Stimulated activated CD8-positive, alpha-beta memory T cell treated with anti-CD3 and anti-CD28 coated beads, Interleukin-15, amount 100 ng/mL, for 48 hours (primary cell): ENCODE results near the gene SLC25A22.

ENCODE experiments used
- DNase-seq, 2 donors: peaks; one replicate each; pipeline ENCODE4 v3.0.0-alpha.2; 2020; ENCODE audit warnings: low read depth in 2 of 2

The SLC25A22 gene

GRCh38 chr11:773425-773824, 24.7 kb downstream of the SLC25A22 start:
- no peak for DNase-seq

- no peak for DNase-seq
Observed at GRCh38 chr11:772429-773390, 25.4 kb downstream of the SLC25A22 start.

- no peak for DNase-seq
Observed at GRCh38 chr11:771617-772204, 26.4 kb downstream of the SLC25A22 start.

- no peak for DNase-seq
Observed at GRCh38 chr11:770642-771616, 27.2 kb downstream of the SLC25A22 start.

DNA sequence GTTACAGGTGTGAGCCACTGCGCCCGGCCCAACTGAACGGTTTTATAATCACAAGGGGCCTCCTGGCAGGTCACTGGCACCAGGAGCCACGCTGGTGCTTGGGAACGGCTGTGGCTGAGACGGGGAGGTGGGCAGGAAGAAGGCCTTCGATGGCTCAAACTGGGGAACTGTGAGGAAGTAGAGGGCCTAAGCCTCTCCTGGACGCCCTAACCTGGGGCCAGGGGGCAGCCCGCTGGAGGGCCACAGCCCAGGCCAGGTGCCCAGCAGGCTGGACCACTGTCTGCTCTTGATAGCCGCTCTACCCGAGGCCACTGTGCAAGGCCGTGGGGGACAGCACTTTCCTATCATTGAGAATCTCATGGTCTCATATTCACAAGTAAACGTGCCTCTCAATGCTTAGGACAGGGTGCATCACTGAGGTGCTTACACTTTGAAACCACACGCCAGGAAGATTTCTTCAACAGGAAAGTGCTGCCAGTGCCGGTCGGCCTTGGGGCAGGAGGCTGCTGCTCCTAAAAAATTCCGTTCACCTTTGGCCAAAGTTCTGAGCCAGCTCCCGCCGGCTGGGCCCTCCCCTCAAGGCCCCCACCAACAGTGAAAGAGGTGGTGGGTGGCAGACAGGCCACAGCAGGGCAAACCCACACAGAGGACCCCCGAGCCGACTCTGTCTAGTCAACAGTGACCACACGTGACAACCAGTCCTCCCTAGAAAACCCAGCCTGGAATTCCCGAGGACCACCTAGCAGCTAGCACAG, 28.0 kb downstream of the SLC25A22 start:
- no peak for DNase-seq

- no peak for DNase-seq
Observed at GRCh38 chr11:767238-767637, 30.8 kb downstream of the SLC25A22 start.

DNA sequence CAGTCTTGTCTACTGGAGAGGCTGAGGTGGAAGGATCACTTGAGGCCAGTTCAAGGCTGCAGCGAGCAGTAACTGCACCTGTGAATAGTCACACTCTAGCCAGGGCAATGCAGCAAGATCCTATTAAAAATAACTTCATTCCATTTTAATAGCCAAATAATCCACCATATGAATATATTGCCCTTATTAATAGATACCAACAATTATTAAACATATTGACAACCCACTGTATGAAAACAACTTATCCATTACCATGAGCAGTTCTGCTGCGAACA, 31.2 kb downstream of the SLC25A22 start:
- DNase-seq: no peak

DNA sequence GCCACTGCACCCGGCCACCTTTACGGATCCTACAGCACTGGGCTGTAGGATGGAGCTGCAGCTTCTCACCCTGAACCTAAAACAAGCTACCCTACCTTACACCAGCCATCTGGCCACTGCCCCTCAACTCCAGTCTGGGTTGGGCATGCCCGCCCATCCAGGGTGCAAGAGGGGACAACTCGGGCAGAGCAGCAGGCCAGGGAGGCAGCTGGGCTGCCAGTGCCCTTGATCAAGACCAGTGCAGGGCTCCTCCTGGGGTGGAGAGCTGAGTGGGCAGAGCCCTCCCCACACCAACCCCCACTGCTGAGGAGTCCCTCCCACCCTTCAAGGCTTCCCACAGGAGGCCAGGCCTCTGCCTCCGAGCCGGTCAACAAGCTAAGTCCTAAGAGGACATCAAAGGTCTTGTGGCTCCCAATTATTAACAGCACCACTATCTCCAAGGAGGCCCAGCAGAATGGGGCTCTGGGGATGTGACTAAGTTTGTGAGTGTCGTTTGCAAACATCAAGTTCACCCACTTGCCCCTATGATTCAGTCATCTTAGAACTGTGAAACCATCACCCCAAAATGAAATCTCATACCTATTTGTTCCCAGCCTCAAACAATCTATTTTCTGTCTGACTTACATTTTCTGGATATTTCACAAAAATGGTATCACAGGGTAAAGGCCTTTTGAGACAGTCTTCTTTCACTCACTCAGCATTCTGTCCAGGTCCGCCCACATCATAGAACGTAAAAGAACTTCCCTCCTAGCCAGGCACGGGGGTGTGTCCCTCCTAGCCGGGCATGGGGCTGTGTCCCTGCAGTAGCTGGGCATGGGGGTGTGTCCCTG, 31.8 kb downstream of the SLC25A22 start:
- no peak for DNase-seq

DNA sequence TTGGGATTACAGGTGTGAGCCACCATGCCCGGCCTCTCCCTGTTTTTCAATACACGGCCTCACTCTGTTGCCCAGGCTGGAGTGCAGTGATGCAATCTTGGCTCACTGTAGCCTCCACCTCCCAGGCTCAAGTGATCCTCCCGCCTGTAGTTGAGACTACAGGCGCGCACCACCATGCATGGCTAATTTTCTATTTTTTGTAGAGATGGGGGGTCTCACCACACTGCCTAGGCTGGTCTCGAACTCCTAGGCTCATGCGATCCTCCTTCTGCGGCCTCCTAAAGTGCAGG, 32.3 kb downstream of the SLC25A22 start:
- DNase-seq: no peak

- DNase-seq: peak; percentile 40 to 46
Observed at GRCh38 chr11:765025-765801, 32.9 kb downstream of the SLC25A22 start.

DNA sequence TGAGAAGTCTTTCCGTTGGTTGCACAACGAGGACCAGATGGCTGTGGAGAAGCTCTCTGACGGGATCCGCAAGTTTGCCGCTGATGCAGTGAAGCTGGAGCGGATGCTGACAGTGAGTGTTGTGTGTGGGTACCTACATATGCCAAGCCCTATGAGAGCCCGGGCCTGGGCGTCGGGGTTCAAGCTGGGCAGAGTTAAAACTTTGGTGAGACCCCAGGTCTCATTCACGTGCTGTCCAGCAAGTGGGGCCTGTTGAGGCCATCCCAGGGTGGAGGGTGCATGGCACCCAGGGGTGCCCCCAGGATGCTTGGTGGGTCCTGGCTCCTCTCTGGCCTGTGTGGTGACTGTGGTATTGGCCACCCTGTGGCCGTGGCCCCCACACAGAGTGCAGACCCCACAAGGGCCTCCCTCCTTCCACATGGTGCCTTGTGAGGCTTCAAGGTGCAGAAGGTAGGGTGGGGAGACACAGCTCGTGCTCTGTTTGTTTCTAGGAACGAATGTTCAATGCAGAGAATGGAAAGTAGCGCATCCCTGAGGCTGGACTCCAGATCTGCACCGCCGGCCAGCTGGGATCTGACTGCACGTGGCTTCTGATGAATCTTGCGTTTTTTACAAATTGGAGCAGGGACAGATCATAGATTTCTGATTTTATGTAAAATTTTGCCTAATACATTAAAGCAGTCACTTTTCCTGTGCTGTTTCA, 33.6 kb downstream of the SLC25A22 start:
- no peak for DNase-seq

GRCh38 chr11:763549-764321, 34.3 kb downstream of the SLC25A22 start:
- no peak for DNase-seq

DNA sequence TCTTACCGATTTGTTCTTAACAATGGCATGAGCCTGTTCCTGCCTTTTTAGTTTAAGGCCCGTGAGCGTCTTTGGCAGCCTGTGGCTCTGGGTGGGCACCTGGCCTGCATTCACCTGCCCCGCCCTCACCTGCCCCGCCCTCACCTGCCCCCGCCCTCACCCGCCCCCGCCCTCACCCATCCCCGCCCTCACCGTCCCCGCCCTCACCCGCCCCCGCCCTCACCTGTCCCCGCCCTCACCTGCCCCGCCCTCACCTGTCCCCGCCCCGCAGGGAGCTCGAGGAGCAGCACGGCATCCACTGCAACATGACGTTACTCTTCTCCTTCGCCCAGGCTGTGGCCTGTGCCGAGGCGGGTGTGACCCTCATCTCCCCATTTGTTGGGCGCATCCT, 35.0 kb downstream of the SLC25A22 start:
- DNase-seq: no peak

GRCh38 chr11:762421-763072, 35.5 kb downstream of the SLC25A22 start:
- no peak for DNase-seq

DNA sequence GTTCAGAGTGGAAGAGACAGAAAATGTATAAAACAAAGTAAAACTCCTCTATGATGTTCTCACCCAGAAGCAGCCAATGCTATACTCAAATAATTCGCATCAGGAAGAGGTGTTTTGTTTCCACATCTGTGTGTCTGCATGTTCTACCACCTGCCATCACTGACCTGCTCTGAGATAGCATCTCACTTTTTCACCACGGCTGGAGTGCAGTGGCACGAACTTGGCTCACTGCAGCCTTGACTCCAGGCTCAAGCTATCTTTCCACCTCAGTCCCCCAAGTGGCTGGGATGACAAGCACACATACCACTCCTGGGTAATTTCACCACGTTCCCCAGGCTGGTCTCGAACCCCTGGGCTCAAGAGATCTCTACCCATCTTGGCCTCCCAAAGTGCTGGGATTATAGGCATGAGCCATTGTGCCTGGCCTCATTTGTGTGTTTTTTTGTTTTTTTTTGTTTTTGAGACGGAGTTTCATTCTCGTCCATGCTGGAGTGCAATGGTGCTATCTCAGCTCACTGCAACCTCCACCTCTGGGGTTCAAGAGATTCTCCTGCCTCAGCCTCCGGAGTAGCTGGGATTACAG, 36.5 kb downstream of the SLC25A22 start:
- no peak for DNase-seq

GRCh38 chr11:760236-760635, 37.8 kb downstream of the SLC25A22 start:
- no peak for DNase-seq

DNA sequence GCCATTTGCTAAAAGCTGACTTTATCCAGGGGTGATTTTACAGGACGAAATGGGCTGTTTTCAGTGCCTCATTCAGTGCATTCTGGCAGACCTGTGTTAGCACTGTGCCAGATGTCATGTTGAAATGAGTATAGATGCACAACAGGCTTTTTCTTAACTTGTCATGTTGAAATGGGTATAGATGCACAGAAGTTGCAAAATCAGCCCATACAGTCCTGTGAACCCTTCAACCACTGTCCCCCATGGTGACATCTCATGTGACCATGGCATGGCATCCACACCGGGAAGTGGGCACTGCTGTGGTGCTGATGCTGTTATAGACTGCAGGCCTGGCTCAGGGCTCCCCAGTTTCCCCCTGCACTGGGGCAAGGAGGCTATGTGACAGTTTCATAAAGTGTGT, 48.4 kb downstream of the SLC25A22 start:
- no peak for DNase-seq

DNA sequence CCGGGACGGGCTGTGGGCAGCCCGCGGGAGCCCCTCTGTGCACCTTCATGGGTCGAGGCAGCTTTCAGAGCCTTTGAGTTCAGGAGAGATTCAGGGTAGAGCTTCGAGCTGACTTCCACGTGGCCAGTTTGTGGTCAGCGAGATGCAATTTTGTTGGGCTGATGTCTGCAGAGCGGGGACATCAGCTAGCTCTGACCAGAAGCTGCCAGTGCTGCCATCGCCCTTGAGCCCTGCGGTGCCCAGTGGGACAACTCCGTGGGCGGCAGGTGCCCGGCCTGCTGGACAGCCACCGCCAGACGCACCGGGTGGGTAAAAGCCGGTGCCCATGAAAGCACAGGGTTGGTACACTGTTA, 50.1 kb downstream of the SLC25A22 start:
- no peak for DNase-seq
